Activated CD8-positive, alpha-beta T cell treated with anti-CD3 and anti-CD28 coated beads for 36 hours (primary cell): ENCODE measurements around the gene FRMD4A. TPM values are rescaled to one million over a fixed set of nuclear protein-coding genes. Genes with fewer than 3 reads are reported as not detected.

Experiments
- ATAC-seq: fragments of 200-7000 bp; cut with Tn5 transposase; one replicate; pipeline ENCODE4 v1.10.0; 2021; ENCODE audit warnings: mild to moderate bottlenecking, moderate library complexity
- CTCF ChIA-PET: fragments of 350-600 bp; sonication (Branson Sonifier 250); formaldehyde crosslinking; loops from one replicate; lab custom pipeline; 2021; ENCODE audit warnings: antibody characterized with exemption; lab: Charles Lee
- POLR2A ChIA-PET: fragments of 350-600 bp; sonication (Branson Sonifier 250); formaldehyde crosslinking; loops from one replicate; lab custom pipeline; 2021; ENCODE audit warnings: antibody characterized with exemption; lab: Charles Lee
- DNase-seq: peaks from one replicate; pipeline ENCODE4 v3.0.0-alpha.2; 2020
- H3K27ac Mint-ChIP-seq: one replicate; pipeline ENCODE4 v1.8.0; 2021; ENCODE audit warnings: mild to moderate bottlenecking, mixed read lengths
- H3K27me3 Mint-ChIP-seq: one replicate; pipeline ENCODE4 v1.8.0; 2021; ENCODE audit warnings: mixed read lengths
- H3K36me3 Mint-ChIP-seq: one replicate; pipeline ENCODE4 v1.8.0; 2021; ENCODE audit warnings: low read depth, mixed read lengths
- H3K4me1 Mint-ChIP-seq: one replicate; pipeline ENCODE4 v1.8.0; 2021; ENCODE audit warnings: low read depth, mixed read lengths
- H3K4me3 Mint-ChIP-seq: one replicate; pipeline ENCODE4 v1.8.0; 2021; ENCODE audit warnings: mild to moderate bottlenecking, moderate library complexity, mixed read lengths
- H3K9me3 Mint-ChIP-seq: one replicate; pipeline ENCODE4 v1.8.0; 2021; ENCODE audit warnings: mixed read lengths
- intact Hi-C: fragments of 100-400 bp; cut with micrococcal nuclease; formaldehyde crosslinking; loops from one replicate; pipeline ENCODE4 v1.10.0; 2022
- total RNA-seq, 2 experiments: library from RNA; stranded (reverse); gene quantifications; one replicate each; pipeline ENCODE4 v1.2.3, GENCODE V29; 2021
- TF ChIP-seq, protein P1 (sequence below): fragments of 200-600 bp; IDR thresholded peaks from one replicate; pipeline ENCODE4 v1.8.0; 2022; ENCODE audit warnings: antibody characterized with exemption, mild to moderate bottlenecking

FRMD4A gene
- total RNA-seq, 2 experiments from 2014 or later: 2.1 to 2.8 TPM

DNA sequence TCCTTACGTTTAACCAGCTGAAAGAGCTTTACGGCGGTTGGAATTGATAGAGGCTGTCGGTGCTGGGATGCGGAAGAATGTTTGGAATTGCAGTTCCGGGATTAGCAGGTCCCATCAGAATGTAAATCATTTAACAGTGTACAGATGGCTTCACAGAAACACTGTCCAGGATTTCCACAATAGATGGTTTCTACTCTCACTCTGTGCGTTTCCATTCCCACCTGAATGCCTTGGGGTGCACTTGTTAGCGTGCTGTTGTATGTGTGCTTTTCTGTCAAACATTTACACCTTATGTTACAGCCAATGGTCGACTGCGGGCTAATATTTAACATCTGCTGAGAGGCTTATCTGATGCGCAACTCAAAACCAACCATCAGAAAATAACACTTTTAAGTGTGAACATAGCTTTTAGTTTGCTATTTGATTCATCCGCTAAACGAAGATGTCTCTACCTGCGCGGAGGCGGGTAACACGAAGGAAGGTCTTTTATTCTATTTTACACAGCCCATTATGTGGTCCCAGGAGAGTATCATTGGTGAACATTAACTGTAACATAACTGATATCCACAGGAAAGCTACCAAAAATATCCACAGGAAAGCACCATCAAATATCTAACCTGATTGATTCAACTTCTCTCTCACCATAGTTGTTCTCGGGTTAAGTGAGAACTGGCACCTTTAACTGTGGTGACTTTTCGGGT, 564.9 kb downstream of the FRMD4A start:
- no peaks in the 10 kb centered on the region for H3K4me1 Mint-ChIP-seq
- H3K27ac Mint-ChIP-seq: no peak overlapping the region
- intact Hi-C loops: no loop called here
- TF ChIP-seq, protein P1, sequence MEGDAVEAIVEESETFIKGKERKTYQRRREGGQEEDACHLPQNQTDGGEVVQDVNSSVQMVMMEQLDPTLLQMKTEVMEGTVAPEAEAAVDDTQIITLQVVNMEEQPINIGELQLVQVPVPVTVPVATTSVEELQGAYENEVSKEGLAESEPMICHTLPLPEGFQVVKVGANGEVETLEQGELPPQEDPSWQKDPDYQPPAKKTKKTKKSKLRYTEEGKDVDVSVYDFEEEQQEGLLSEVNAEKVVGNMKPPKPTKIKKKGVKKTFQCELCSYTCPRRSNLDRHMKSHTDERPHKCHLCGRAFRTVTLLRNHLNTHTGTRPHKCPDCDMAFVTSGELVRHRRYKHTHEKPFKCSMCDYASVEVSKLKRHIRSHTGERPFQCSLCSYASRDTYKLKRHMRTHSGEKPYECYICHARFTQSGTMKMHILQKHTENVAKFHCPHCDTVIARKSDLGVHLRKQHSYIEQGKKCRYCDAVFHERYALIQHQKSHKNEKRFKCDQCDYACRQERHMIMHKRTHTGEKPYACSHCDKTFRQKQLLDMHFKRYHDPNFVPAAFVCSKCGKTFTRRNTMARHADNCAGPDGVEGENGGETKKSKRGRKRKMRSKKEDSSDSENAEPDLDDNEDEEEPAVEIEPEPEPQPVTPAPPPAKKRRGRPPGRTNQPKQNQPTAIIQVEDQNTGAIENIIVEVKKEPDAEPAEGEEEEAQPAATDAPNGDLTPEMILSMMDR: no peak
- H3K9me3 Mint-ChIP-seq: no peaks in the 10 kb centered on the region
- H3K36me3 Mint-ChIP-seq: no peaks in the 10 kb centered on the region
- CTCF ChIA-PET: no interaction called here
- no peak for DNase-seq
- POLR2A ChIA-PET: interaction anchor here (1.1 kb wide), 1 partner anchor 123 kb away, joined by 3 read pairs; no protein-coding TSS in a partner anchor
- ATAC-seq: no peak
- H3K27me3 Mint-ChIP-seq: peaks cover 4% of the 10 kb centered on the region
- H3K4me3 Mint-ChIP-seq: no peak overlapping the region

DNA sequence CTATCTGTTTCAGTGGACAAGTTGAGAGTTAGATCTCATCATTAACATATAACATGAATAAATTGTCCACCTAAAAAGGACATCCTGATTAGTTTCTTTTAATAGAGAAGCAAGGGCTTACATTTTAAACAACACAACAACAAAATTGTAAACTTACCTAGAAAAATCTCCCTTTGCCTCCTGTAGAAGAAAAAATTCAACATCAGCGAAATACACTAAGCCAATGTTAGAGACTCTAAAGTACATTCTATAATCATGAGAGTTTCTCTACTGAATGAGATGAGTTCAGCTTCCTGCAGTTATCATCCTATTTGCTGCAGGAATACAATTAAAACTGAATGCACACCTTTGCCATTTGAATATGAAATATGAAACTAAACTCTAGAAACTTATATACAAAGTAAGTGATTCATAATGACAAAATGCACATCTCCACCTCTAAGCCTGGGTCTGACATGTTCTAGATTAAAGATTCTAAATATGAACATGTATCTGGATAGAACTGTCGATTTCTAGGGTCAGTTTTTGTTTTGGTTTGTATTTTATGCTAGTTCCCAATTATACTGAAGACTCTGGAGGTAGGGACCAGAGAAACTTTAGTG, 569.1 kb downstream of the FRMD4A start:
- H3K9me3 Mint-ChIP-seq: no peaks in the 10 kb centered on the region
- no peaks in the 10 kb centered on the region for H3K27me3 Mint-ChIP-seq
- no peak overlapping the region for H3K4me3 Mint-ChIP-seq
- intact Hi-C loops: no loop called here
- ChIA-PET POLR2A (no interaction called here), CTCF (interaction anchor here (0.6 to 1.7 kb wide), 3 partner anchors 78 to 156 kb away, joined by 3 to 4 read pairs (median 3); no protein-coding TSS in a partner anchor)
- ATAC-seq: no peak
- no peak overlapping the region for H3K27ac Mint-ChIP-seq
- H3K36me3 Mint-ChIP-seq: no peaks in the 10 kb centered on the region
- no peak for DNase-seq
- no peaks in the 10 kb centered on the region for H3K4me1 Mint-ChIP-seq
- TF ChIP-seq, protein P1: no peak

DNA sequence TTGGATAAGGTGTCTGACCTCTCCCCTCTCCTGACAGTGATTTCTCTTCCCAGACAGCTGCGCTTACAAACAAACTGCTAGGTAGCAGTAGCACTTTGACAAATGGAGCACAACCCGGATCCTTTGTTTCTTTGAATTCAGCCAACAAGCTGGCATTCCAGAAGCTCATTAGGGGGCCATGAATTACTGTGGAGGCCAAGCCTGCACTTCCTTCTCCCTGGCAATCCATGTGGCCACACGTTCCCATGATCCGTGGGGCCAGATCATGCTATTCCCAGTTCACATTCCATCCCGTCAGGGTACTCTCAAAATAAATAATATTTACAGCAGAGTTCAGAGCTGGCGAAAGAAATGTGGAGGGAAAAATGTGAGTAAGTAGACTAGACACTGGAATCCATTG, 571.6 kb downstream of the FRMD4A start:
- Mint-ChIP-seq H3K4me1 (no peaks in the 10 kb centered on the region), H3K9me3 (no peaks in the 10 kb centered on the region), H3K4me3 (no peak overlapping the region), H3K27ac (no peak overlapping the region), H3K27me3 (no peaks in the 10 kb centered on the region), H3K36me3 (no peaks in the 10 kb centered on the region)
- DNase-seq (no peak), ATAC-seq (no peak)
- CTCF ChIA-PET: interaction anchor here (0.7 to 2.2 kb wide), 3 partner anchors 13 to 66 kb away, joined by 3 to 6 read pairs (median 3); no protein-coding TSS in a partner anchor
- POLR2A ChIA-PET: no interaction called here
- TF ChIP-seq, protein P1: no peak
- intact Hi-C loops: no loop called here

DNA sequence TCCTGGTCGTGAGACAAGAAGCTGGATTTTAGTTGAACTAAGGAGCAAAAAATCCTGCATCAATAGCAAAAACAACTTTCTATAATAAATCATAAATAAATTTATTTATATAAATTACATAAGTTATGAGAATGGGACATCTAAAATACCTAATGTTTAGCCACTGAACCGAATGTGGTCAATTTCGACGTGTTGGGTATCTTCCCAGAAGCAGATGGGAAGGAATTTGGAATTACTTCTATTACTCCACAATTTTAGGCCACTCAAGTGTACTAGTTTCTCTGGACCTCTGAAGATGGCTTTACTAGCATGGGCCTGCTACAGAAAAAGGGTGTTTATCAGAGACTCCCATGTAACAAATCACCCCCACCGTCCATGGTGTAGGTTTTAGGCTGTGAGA, 572.0 kb downstream of the FRMD4A start:
- CTCF ChIA-PET: no interaction called here
- intact Hi-C loops: no loop called here
- no peak for ATAC-seq

More for the DNA sequence above, 572.0 kb downstream of the FRMD4A start:
- POLR2A ChIA-PET: no interaction called here
- Mint-ChIP-seq H3K4me3 (no peak overlapping the region), H3K36me3 (no peaks in the 10 kb centered on the region), H3K27ac (no peak overlapping the region), H3K9me3 (no peaks in the 10 kb centered on the region), H3K4me1 (no peaks in the 10 kb centered on the region), H3K27me3 (no peaks in the 10 kb centered on the region)
- TF ChIP-seq, protein P1: no peak
- DNase-seq: no peak
